Measurements from ENCODE around the gene LONP2.

LONP2 gene

DNA sequence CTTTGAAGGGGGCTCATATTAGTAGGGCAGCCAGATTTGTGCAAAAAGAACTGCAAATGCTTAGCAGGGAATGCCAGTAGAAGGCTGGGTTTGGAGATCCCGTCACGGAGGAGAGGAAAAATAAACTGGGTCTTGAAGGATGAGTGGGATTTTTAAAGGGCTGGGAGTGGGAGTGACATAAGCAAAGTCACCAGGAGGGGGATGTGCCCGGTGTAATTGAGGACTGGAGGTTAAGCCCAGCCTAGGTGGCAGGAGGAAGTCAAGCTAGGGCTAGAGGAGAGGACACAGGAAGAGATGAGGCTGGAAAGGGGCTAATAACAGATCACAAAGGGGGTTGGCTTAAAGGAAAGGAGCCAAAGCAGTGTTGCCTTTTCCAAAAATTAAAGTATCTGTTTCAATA is 23.2 kb upstream of the LONP2 start:
- H3K4me3 ChIP-seq (replicated peaks; ENCODE audit: low read depth, low read length), result no peak overlapping the region
- no peak for DNase-seq (ENCODE audit: low read depth)
- TF ChIP-seq CTCF (IDR thresholded peaks at IDR 0.05; ENCODE audit: low read length, missing control alignments), result no peak

GRCh38 chr16:48223490-48223889 is 20.6 kb upstream of the LONP2 start:
- no peak for TF ChIP-seq CTCF (IDR thresholded peaks at IDR 0.05; ENCODE audit: low read length, missing control alignments)
- no peak overlapping the region for H3K4me3 ChIP-seq (replicated peaks; ENCODE audit: low read depth, low read length)
- DNase-seq (ENCODE audit: low read depth), result no peak

- H3K4me3 ChIP-seq (replicated peaks; ENCODE audit: low read depth, low read length), result no peak overlapping the region
- peak; percentile 3 for DNase-seq (ENCODE audit: low read depth)
- no peak for TF ChIP-seq CTCF (IDR thresholded peaks at IDR 0.05; ENCODE audit: low read length, missing control alignments)
These were observed 18.6 kb upstream of the LONP2 start for GRCh38 chr16:48225456-48225855.

DNA sequence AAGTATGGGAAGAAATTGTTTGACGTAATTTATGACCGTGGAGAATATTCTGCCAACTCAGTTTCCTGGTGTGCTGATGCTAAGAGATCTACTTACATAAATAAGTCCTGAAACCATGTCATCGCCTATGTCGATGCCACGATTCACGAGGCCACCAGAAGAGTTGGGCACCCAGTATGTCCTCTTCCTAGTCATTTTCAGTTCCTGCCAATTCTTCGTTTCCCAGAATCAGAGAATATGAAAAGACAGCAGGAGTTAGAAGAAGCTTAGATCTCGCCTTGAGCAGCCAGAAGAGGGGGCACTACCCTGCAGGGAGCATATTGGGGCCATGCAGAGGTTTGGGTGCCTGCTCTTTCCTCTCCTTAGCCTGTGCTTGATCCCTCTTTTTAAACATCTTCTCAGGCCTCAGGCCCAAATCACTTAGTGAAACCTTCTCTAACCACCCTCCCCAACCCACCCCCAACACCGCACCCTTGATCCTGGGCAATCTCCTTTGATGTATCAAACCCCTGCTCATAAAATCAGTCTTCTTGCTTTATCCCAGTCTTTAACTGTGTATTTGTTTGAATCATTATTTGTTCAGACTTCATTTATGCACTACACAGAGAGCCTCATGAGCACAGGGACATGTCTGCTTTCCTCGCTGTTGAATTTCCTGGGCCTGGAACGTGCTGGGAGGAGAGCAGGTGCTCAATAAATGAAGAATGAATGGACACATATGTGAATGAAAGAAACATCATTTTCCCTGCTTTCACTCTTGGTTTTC is 12.2 kb upstream of the LONP2 start:
- peak; percentile 74 for TF ChIP-seq CTCF (IDR thresholded peaks at IDR 0.05; ENCODE audit: low read length, missing control alignments)
- DNase-seq (ENCODE audit: low read depth), result peak; percentile 63
- no peak overlapping the region for H3K4me3 ChIP-seq (replicated peaks; ENCODE audit: low read depth, low read length)

DNA sequence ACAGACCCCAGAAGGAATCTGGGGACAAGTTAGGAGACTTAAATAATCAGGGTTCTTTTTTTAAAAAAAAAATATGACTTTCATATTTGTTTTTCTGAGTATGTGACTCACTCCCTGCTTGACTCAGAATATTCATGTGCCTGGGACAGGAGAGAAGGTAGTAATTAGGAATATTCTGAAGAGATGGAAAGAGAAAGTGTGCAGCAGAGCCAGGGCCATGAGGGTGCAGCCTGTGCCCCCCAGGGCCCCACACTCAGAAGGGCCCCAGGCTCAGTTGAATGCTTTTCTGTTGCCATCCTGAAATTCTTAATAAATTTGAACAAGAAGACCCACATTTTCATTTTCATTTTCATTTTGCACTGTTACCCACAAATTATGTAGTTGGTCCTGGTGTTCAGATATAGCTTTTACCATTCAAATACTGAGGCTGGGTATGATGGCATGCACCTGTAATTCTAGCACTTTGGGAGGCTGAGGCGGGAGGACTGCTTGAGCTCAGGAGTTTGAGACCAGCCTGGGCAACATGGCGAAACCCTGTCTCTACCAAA is 11.5 kb upstream of the LONP2 start:
- H3K4me3 ChIP-seq (replicated peaks; ENCODE audit: low read depth, low read length), result no peak overlapping the region
- no peak for DNase-seq (ENCODE audit: low read depth)
- TF ChIP-seq CTCF (IDR thresholded peaks at IDR 0.05; ENCODE audit: low read length, missing control alignments), result no peak

GRCh38 chr16:48234630-48235029 is 9.5 kb upstream of the LONP2 start:
- no peak overlapping the region for H3K4me3 ChIP-seq (replicated peaks; ENCODE audit: low read depth, low read length)
- DNase-seq (ENCODE audit: low read depth), result no peak
- no peak for TF ChIP-seq CTCF (IDR thresholded peaks at IDR 0.05; ENCODE audit: low read length, missing control alignments)
